GM12892 (cell line): ENCODE results near the gene TMEM11.

ENCODE experiments used
- DNase-seq: peaks from one replicate; pipeline ENCODE4 v3.0.0; 2011; ENCODE audit not compliant: insufficient read length
- FAIRE-seq: peaks from 2 replicates; lab custom pipeline; 2011; peaks lifted over from hg19 to GRCh38; lab: Jason Lieb, UNC
- POLR2A ChIP-seq: IDR thresholded peaks from 2 replicates; pipeline ENCODE4 v1.6.1; 2011; ENCODE audit warnings: low read depth, low read length, control low read depth
- POLR2AphosphoS5 ChIP-seq: IDR thresholded peaks from 2 replicates; pipeline ENCODE4 v1.6.1; 2011; ENCODE audit warnings: low read depth, low read length, control low read depth
- TAF1 ChIP-seq: IDR thresholded peaks from 2 replicates; pipeline ENCODE4 v1.6.1; 2011; ENCODE audit warnings: low read depth, mild to moderate bottlenecking, control low read depth, low read length, borderline replicate concordance

Gene TMEM11

GRCh38 chr17:21190078-21190477, 23.9 kb downstream of the TMEM11 start:
- DNase-seq (no peak), FAIRE-seq (no peak)
- TF ChIP-seq TAF1 (no peak), POLR2A (no peak), POLR2AphosphoS5 (no peak)

GRCh38 chr17:21189361-21189760, 24.6 kb downstream of the TMEM11 start:
- no peak for DNase-seq
- TF ChIP-seq POLR2AphosphoS5 (no peak), POLR2A (no peak), TAF1 (no peak)
- no peak for FAIRE-seq

DNA sequence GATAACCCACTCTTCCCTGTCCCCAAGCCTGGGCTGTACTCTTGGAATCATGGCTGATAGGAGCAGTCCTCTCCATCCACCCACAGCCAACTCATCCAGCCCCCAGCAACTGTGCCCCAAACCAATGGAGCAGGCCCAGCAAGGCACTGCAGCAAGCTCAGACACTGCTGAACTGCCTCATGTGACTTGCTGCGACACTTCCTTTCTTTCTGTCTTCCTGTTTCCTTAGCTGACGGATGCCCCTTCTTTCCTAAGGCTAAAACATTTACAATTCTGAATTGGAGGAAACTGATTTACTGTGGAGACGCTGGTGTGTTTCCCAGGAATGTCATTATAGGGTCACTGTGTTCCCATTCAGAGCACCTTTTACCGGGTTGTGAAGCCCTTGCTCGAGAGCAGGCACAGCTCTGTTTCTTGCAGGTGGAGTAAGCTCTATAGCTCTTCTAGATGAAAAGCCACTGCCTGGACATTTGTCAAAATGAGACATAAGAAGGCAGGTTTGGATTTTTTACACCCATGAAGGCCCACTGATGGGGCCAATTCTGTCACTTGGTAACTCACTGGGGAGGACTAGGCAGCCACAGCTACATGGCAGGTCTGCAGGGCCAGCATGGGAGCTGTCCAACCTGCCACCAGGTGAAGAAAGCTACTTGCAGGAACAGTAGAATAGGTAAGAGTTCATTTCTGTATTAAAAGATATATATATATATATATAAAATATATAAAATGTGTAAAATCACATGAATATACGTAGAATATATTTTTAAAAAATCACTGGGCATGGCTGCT, 27.4 kb downstream of the TMEM11 start:
- no peak for DNase-seq
- FAIRE-seq: no peak
- no peak for TF ChIP-seq POLR2A
- no peak for TF ChIP-seq POLR2AphosphoS5
- no peak for TF ChIP-seq TAF1

DNA sequence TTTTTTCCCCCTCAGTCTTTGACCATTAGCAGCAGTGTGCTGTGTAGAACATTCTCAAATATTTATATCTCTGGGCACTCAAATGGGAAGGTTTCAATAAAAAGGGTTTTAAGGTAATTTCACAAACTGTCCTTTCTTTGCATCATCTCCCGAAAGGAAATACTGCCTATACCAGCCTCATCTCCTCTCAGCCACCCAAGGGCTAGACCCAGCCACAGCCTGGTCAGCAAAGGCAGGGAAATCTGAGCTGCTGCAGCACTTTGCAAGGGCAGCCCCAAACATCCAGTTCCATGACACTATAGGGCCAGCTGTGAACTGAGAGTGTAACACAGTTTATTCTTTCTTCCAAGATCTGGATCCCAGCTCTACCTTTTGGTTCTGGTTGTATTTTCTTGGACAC, 28.9 kb downstream of the TMEM11 start:
- DNase-seq (no peak), FAIRE-seq (no peak)
- TF ChIP-seq TAF1 (no peak), POLR2A (no peak), POLR2AphosphoS5 (no peak)

GRCh38 chr17:21184570-21184969, 29.4 kb downstream of the TMEM11 start:
- no peak for TF ChIP-seq POLR2A
- no peak for TF ChIP-seq POLR2AphosphoS5
- no peak for TF ChIP-seq TAF1
- FAIRE-seq (no peak), DNase-seq (no peak)

DNA sequence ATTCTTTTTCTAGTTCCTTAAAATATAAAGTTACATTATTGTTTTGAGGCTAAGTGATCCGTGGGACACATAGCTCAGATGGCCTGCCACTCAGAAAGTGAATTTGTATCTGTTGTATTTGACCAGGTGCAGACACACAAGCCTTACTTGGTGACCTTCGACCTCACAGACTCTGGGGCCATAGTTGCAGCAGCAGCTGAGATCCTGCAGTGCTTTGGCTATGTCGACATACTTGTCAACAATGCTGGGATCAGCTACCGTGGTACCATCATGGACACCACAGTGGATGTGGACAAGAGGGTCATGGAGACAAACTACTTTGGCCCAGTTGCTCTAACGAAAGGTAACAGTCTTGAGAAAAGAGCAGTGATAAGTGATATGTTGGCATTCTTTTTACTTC, 30.5 kb downstream of the TMEM11 start:
- DNase-seq (no peak), FAIRE-seq (peak; percentile 33)
- TF ChIP-seq POLR2A: no peak
- TF ChIP-seq POLR2AphosphoS5: no peak
- no peak for TF ChIP-seq TAF1

DNA sequence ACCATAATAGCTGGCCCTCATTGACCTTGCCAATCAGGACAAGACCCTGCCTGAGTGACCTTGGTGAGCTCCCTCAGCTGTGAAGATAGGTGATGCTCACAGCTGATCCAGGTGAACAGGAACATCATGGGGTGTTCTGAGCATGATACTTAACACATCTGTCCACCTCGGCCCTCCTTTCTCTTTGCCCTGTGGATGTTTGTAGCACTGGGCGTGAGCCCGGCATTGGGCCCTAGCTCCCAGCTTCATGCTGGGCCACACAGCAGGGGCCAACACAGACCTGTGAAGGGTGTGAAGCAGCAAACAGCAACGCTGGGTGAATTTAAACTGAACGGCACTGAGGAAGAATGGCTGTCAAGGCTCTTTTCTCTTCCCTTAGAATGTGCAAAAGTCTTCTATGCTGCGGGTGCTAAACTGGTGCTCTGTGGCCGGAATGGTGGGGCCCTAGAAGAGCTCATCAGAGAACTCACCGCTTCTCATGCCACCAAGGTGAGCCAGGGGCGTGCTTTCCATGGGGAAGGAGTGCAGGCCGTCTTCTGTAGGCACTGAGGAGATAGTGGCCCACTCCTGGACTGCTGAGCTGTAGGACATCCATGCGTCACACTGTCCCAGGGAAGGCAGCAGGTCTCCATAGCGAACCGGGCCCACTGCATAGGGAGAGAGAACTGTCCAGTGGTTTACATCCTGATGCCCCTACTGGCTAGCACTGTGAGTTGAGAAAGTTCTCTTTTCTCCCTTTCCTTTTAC, 35.9 kb downstream of the TMEM11 start:
- FAIRE-seq: no peak
- TF ChIP-seq POLR2A: no peak
- TF ChIP-seq TAF1: no peak
- TF ChIP-seq POLR2AphosphoS5: no peak
- DNase-seq: no peak

DNA sequence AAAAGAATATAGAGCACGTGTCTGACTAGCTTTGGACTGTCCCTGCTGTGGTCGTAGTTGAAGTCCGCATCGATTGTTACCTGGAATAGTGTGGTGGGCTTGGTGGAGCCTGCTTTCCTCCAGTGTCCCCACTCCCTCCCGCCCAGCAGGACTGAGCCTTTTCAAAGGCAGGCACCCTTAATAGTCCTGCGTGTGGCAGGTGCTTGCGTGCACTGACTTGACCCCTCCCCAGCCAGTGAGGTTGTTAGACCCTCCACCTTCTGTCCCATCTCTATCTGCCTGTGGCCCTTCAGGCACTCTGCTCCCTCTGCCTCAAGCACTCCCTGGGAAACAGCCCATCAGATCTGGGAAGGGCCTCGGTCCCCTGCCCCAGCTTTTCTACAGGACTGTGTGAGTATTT, 36.6 kb downstream of the TMEM11 start:
- DNase-seq (no peak), FAIRE-seq (no peak)
- no peak for TF ChIP-seq POLR2A
- no peak for TF ChIP-seq TAF1
- no peak for TF ChIP-seq POLR2AphosphoS5

- no peak for FAIRE-seq
Observed at GRCh38 chr17:21176773-21177395, 37.1 kb downstream of the TMEM11 start.

DNA sequence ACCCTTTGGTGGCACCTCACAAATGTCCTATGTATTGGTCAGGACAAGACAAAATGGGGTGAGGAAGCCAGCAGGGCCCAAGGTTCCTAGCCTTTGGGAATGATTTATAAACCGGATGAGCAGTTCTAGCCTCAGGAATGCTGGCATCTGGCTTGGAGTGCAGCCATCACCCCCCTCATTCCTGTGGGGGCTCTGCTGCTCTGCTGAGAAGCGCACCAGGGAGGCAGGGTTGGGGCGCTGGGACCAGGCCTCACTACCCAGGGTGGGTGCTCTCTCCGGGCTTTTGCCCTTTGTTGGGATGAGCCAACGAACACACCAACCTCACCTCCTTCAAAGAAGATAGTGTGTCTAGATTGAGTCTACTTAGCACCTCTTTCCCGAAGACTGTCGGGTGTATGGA, 39.2 kb downstream of the TMEM11 start:
- no peak for FAIRE-seq
- DNase-seq: no peak
- no peak for TF ChIP-seq TAF1
- TF ChIP-seq POLR2AphosphoS5: no peak
- no peak for TF ChIP-seq POLR2A

More at GRCh38 chr17:21176773-21177395, 37.1 kb downstream of the TMEM11 start:
- TF ChIP-seq POLR2AphosphoS5 (no peak), POLR2A (no peak), TAF1 (no peak)
- DNase-seq: no peak

- no peak for DNase-seq
- FAIRE-seq: no peak
- TF ChIP-seq TAF1 (no peak), POLR2AphosphoS5 (no peak), POLR2A (no peak)
Observed at GRCh38 chr17:21174186-21174585, 39.8 kb downstream of the TMEM11 start.

- FAIRE-seq: no peak
Observed at GRCh38 chr17:21173543-21173942, 40.4 kb downstream of the TMEM11 start.

More at GRCh38 chr17:21173543-21173942, 40.4 kb downstream of the TMEM11 start:
- no peak for DNase-seq
- TF ChIP-seq TAF1 (no peak), POLR2A (no peak), POLR2AphosphoS5 (no peak)
